Esophagus muscularis mucosa (tissue), 4 donors: ENCODE results near the gene NSMF. TPM values are rescaled to one million over a fixed set of nuclear protein-coding genes. Genes with fewer than 3 reads are reported as not detected.
A peak's percentile ranks its signal among the peaks of the same experiment; 100 is the strongest.

Experiments used
- DNase-seq: peaks from one replicate; pipeline ENCODE4 v3.0.0-alpha.2; 2017; ENCODE audit errors: extremely low spot score
- H3K27ac ChIP-seq, 4 donors: fragments of 200-600 bp; sonication (generic); replicated peaks in 1 of 4; 1 replicate in 3 of 4; 2 replicates in 1 of 4; pipeline ENCODE4 v1.5.1; 2016 to 2019; ENCODE audit warnings: mild to moderate bottlenecking in 1 of 4
- H3K27me3 ChIP-seq, 4 donors: fragments of 200-600 bp; sonication (generic); one replicate each; pipeline versions ENCODE4 v1.5.1 to v1.6.0; 2016 to 2019
- H3K36me3 ChIP-seq, 4 donors: fragments of 200-600 bp; sonication (generic); one replicate each; pipeline ENCODE4 v1.5.1; 2016 to 2019
- H3K4me1 ChIP-seq, 4 donors: fragments of 200-600 bp; sonication (generic); one replicate each; pipeline ENCODE4 v1.5.1; 2016 to 2019
- H3K4me3 ChIP-seq, 4 donors: fragments of 200-600 bp; sonication (generic); 1 replicate in 2 of 4; 2 replicates in 2 of 4; pipeline ENCODE4 v1.5.1; 2016 to 2019; ENCODE audit warnings: mild to moderate bottlenecking in 4 of 4, moderate library complexity in 1 of 4
- H3K9me3 ChIP-seq, 4 donors: fragments of 200-600 bp; sonication (generic); 1 replicate in 3 of 4; 2 replicates in 1 of 4; pipeline ENCODE4 v1.5.1; 2016 to 2019
- CTCF ChIP-seq, 3 experiments: fragments of 200-600 bp in 2 of 3; fragments of 450-650 bp in 1 of 3; sonication (generic) in 2 of 3; IDR thresholded peaks; one replicate each; pipeline ENCODE4 v1.5.1; 2017 to 2019; ENCODE audit warnings: antibody characterized with exemption in 3 of 3, mild to moderate bottlenecking in 2 of 3, moderate library complexity in 1 of 3
- EP300 ChIP-seq: sonication (generic); formaldehyde crosslinking; IDR thresholded peaks from one replicate; pipeline ENCODE4 v1.6.1; 2017; ENCODE audit warnings: antibody characterized with exemption
- POLR2A ChIP-seq: fragments of 450-650 bp; IDR thresholded peaks from one replicate; pipeline ENCODE4 v1.6.1; 2017; ENCODE audit warnings: antibody characterized with exemption, moderate library complexity, mild to moderate bottlenecking, low read depth
- POLR2AphosphoS5 ChIP-seq, 2 donors: sonication (generic); formaldehyde crosslinking; IDR thresholded peaks; one replicate each; pipeline ENCODE4 v1.6.1; 2017; ENCODE audit warnings: antibody characterized with exemption in 2 of 2
- WGBS: methylation state at CpG from one replicate; pipeline ENCODE4 v1.1.5; 2018; 5-methylcytosine and 5-hydroxymethylcytosine counted together
- intact Hi-C: fragments of 100-400 bp; cut with DNase I; formaldehyde crosslinking; loops from one replicate; pipeline ENCODE4 v1.15.1; 2023
- total RNA-seq, 4 donors: library from RNA; depleted of rRNA; stranded (reverse); fragments of >200 nt; gene quantifications; one replicate each; pipeline versions ENCODE4 v1.1.0 to v1.2.1, GENCODE V29; 2016

Gene NSMF
- total RNA-seq, 4 donors from 2014 or later, result 41.9 to 71.0 (median 58.9) TPM

DNA sequence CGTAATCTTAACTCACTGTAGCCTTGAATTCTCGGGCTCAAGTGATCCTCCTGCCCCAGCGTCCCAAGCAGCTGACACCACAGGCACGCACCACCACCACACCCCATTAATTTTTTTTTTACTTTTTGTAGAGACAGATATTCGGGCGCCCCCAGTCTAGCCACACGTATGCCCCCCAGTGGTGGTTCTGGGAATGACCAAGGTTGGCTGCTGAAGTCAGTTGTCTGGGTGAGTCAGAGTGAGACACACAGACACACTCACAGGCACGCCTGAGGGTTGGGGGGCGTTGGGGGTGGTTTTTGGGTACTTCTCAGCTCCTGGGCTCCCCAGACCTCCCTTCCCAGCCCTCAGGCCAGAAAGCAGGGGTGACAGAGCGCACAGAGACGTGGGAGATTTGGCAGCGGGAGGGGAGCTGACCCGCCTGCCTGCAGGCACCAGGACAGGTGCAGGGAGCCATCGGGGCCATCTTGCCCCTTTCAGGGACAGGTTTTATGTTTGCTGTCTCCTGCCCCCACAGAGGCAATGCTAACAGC, 13.8 kb downstream of the NSMF start:
- Histone ChIP-seq H3K9me3 (no peaks in the 10 kb centered on the region), H3K4me3 (no peak overlapping the region), H3K27me3 (peaks cover 0 to 46% (median 13%) of the 10 kb centered on the region in 4 donors), H3K27ac (no peak overlapping the region), H3K4me1 (peaks cover 7 to 22% (median 15%) of the 10 kb centered on the region in 4 donors), H3K36me3 (peaks cover 0 to 20% (median 17%) of the 10 kb centered on the region in 4 donors)
- 24% methylated on average over 12 of the region's 14 CpGs for WGBS
- intact Hi-C loops, result no loop called here
- peak; percentile 72 to 87 (median 80) for TF ChIP-seq CTCF (IDR thresholded peaks at IDR 0.05)
- TF ChIP-seq EP300, result no peak
- TF ChIP-seq POLR2AphosphoS5 (IDR thresholded peaks at IDR 0.05), result peak in 1 of 2 donors; percentile 19
- DNase-seq, result peak; percentile 96

GRCh38 chr9:137444106-137444790, 14.9 kb downstream of the NSMF start:
- TF ChIP-seq EP300 (no peak), CTCF (IDR thresholded peaks at IDR 0.05) (no peak), POLR2AphosphoS5 (IDR thresholded peaks at IDR 0.05) (no peak), POLR2A (no peak)
- H3K27ac ChIP-seq, result no peak overlapping the region
- peaks cover 0 to 11% (median 8%) of the 10 kb centered on the region in 4 donors for H3K36me3 ChIP-seq
- DNase-seq, result no peak
- no peaks in the 10 kb centered on the region for H3K9me3 ChIP-seq
- H3K27me3 ChIP-seq, result peaks cover 0 to 51% (median 13%) of the 10 kb centered on the region in 4 donors
- H3K4me3 ChIP-seq, result no peak overlapping the region
- intact Hi-C loops, result no loop called here
- 87% methylated on average over 14 of the region's 14 CpGs for WGBS
- H3K4me1 ChIP-seq, result peaks cover 7 to 22% (median 15%) of the 10 kb centered on the region in 4 donors

DNA sequence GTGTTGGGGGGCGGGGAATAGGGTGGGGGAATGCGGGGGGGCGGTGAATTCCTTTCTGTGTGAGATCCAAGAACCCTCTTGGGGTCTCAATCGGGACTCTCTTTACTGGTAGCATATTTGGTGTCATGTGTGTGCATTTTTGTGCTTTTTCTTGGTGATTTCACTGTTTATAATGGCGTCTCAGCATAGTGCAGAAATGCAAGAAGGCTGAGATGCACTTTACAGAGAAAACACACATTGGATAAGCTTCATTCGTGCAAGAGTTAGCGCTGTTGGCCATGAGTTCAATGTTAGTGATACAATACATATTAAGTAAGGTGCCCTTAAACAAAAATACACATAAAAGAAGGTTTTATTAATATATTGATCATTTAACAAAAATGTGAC, 17.2 kb downstream of the NSMF start:
- Histone ChIP-seq H3K27ac (no peak overlapping the region), H3K36me3 (no peaks in the 10 kb centered on the region), H3K4me1 (peaks cover 7 to 22% (median 15%) of the 10 kb centered on the region in 4 donors), H3K4me3 (peak overlapping the region; percentile 43 to 55 (median 46)), H3K27me3 (peaks cover 0 to 74% (median 13%) of the 10 kb centered on the region in 4 donors), H3K9me3 (no peaks in the 10 kb centered on the region)
- intact Hi-C loops, result no loop called here
- DNase-seq, result no peak
- TF ChIP-seq EP300, result no peak
- no peak for TF ChIP-seq POLR2AphosphoS5 (IDR thresholded peaks at IDR 0.05)
- TF ChIP-seq POLR2A, result no peak
- TF ChIP-seq CTCF (IDR thresholded peaks at IDR 0.05), result no peak
- 33% methylated on average over 4 of the region's 7 CpGs for WGBS

DNA sequence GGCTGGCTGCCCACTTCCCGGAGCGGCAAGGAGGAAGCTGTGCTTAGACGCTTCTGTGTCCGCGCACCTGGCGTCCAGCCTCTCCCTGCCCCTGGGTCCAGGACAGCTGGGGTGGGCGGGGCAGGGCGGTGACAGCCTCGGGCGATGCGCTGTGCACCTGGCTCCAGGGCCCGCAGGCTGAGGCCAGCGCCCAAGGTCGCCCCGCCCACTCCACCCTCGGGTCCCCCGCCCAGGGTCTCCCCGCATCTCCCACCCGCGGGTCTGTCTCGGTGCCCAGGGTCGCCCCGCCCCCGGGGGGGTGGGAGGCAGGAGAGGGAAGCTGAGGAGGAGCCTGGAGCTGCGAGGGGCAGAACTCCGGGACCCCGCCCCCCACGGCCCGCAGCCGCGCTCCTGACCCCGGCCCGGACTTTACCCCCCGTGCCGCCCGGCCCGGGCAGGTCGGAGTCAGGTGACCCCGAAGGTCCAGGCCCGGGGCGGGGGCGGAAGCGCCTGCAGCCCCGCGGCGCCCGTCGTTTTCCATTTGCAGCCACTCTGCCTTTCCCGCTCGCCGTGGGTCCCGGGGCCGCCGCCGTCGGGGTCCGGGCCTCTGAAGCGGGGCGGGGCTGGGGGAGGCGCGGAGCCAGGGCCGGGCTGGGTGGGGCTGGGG, 17.7 kb downstream of the NSMF start, which contains the start of gene ENTPD8:
Gene ENTPD8 (minus strand): TSS at position 69 of the 646 bp plus-strand sequence. CDS start 3,072 bp downstream, outside the sequence.
- DNase-seq, result no peak

More for the DNA sequence above, 17.7 kb downstream of the NSMF start, which contains the start of gene ENTPD8:
- Histone ChIP-seq H3K4me1 (peaks cover 7 to 23% (median 16%) of the 10 kb centered on the region in 4 donors), H3K27me3 (peaks cover 0 to 79% (median 13%) of the 10 kb centered on the region in 4 donors), H3K27ac (no peak within 1 kb of the TSS), H3K9me3 (no peaks in the 10 kb centered on the region), H3K4me3 (peak within 1 kb of the TSS; percentile 43 to 55 (median 46)), H3K36me3 (no peaks in the 10 kb centered on the region)
- TF ChIP-seq POLR2AphosphoS5 (IDR thresholded peaks at IDR 0.05), result no peak
- TF ChIP-seq POLR2A, result no peak
- no peak for TF ChIP-seq CTCF (IDR thresholded peaks at IDR 0.05)
- TF ChIP-seq EP300, result no peak
- WGBS, result no CpG with 5 or more reads among the region's 62 CpGs
- intact Hi-C loops, result no loop called here
